ENCODE data around the gene MYL10. TPM values are rescaled to one million over a fixed set of nuclear protein-coding genes. Genes with fewer than 3 reads are reported as not detected.
"Not testable (repeated sequence)": the region's sequence is repeated elsewhere in the genome, so short reads cannot be mapped to it uniquely, and the experiment has no call there.

Gene MYL10
- total and polyA plus RNA-seq, 4 experiments from 2014 or later = not detected

GRCh38 chr7:101657171-101657570 lies 28.1 kb upstream of the MYL10 start:
- H3K4me1 Mint-ChIP-seq = no peaks in the 10 kb centered on the region
- no peak overlapping the region for H3K4me3 ChIP-seq (ENCODE audit: low read length in 2 of 2)
- no peak overlapping the region for H3K27ac ChIP-seq (ENCODE audit: low read depth, low read length)
- H3K9me3 ChIP-seq (ENCODE audit: control insufficient read depth in 1 of 2, low read length in 2 of 2) = no peaks in the 10 kb centered on the region
- intact Hi-C loops (cut with micrococcal nuclease) = no loop called here
- H3K27me3 Mint-ChIP-seq = peaks cover 13 to 18% of the 10 kb centered on the region in 2 donors
- no peaks in the 10 kb centered on the region for H3K4me1 ChIP-seq (ENCODE audit: insufficient read depth, low read length)
- ChIA-PET CTCF (ENCODE audit: partially characterized antibody) (no interaction called here), POLR2A (ENCODE audit: partially characterized antibody) (no interaction called here)
- DNase-seq = no peak
- H3K27me3 ChIP-seq (ENCODE audit: insufficient read depth, low read length) = no peaks in the 10 kb centered on the region
- no peak overlapping the region for H3K27ac Mint-ChIP-seq
- no peaks in the 10 kb centered on the region for H3K36me3 Mint-ChIP-seq
- peaks cover 0 to 4% (median under 1%) of the 10 kb centered on the region in 8 donors for H3K9me3 Mint-ChIP-seq
- no peak overlapping the region for H3K4me3 Mint-ChIP-seq
- H3K36me3 ChIP-seq (ENCODE audit: insufficient read depth, low read length) = no peaks in the 10 kb centered on the region

DNA sequence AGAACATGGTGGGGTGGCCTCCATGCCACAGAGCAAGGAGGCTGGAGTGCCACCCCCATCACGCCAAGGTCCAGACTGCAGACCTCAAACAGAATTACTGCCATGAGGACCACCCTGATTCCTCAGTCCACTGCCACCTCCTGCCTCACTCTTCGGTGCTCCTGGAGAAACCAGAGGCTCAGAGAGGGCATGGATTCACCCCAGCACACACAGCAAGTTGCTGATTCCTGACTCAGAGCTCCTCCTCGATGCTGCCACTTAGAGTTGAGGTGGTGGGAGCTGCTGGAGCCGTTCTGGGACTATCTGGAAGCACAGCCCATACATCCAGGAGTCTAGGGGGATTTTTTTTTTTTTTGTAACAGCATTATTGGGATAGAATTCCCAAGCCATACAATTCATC lies 22.0 kb upstream of the MYL10 start:
- Histone ChIP-seq H3K4me1 (ENCODE audit: insufficient read depth, low read length) (no peaks in the 10 kb centered on the region), H3K27ac (ENCODE audit: low read depth, low read length) (no peak overlapping the region), H3K9me3 (ENCODE audit: control insufficient read depth in 1 of 2, low read length in 2 of 2) (no peaks in the 10 kb centered on the region), H3K4me3 (ENCODE audit: low read length in 2 of 2) (no peak overlapping the region), H3K27me3 (ENCODE audit: insufficient read depth, low read length) (peaks cover 3% of the 10 kb centered on the region), H3K36me3 (ENCODE audit: insufficient read depth, low read length) (no peaks in the 10 kb centered on the region)
- CTCF ChIA-PET (ENCODE audit: partially characterized antibody) = interaction anchor here (0.6 kb wide), 1 partner anchor 543 kb away, joined by 3 read pairs; no protein-coding TSS in a partner anchor
- intact Hi-C loops (cut with micrococcal nuclease) = no loop called here
- Mint-ChIP-seq H3K27me3 (peaks cover 9 to 20% of the 10 kb centered on the region in 2 donors), H3K4me3 (no peak overlapping the region), H3K4me1 (peaks cover 0 to 6% (median 0%) of the 10 kb centered on the region in 4 donors), H3K27ac (no peak overlapping the region), H3K36me3 (no peaks in the 10 kb centered on the region), H3K9me3 (no peaks in the 10 kb centered on the region)
- DNase-seq = no peak
- POLR2A ChIA-PET (ENCODE audit: partially characterized antibody) = no interaction called here

DNA sequence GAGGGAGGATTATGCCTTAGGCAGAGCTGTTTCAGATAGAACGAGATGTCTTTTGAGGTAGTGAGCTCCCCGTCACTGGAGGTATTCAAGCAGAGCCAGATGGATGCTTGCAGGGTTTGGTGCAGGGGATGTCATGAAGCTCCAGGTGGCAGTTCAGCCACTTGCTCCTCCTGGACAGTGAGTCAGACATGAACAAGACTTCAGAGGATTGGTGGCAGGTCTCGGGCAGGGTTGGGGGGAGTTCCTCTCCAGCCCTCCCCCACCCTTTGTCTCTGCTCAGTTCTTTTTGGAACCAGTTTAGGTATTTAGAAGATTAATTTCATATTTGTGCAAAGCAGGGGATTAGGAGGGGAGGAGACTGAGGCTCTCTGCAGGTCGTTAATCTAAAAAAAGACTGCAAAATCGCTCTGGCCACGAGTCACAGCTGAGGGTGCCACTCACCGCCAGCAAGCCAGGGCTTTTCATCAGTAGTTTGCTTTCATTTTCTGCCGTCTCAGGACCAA lies 21.5 kb upstream of the MYL10 start:
- Histone ChIP-seq H3K4me3 (ENCODE audit: low read length in 2 of 2) (no peak overlapping the region), H3K27me3 (ENCODE audit: insufficient read depth, low read length) (peaks cover 3% of the 10 kb centered on the region), H3K36me3 (ENCODE audit: insufficient read depth, low read length) (no peaks in the 10 kb centered on the region), H3K9me3 (ENCODE audit: control insufficient read depth in 1 of 2, low read length in 2 of 2) (no peaks in the 10 kb centered on the region), H3K4me1 (ENCODE audit: insufficient read depth, low read length) (no peaks in the 10 kb centered on the region), H3K27ac (ENCODE audit: low read depth, low read length) (no peak overlapping the region)
- CTCF ChIA-PET (ENCODE audit: partially characterized antibody) = interaction anchor here (0.6 kb wide), 1 partner anchor 543 kb away, joined by 3 read pairs; no protein-coding TSS in a partner anchor
- Mint-ChIP-seq H3K27ac (no peak overlapping the region), H3K9me3 (no peaks in the 10 kb centered on the region), H3K36me3 (no peaks in the 10 kb centered on the region), H3K27me3 (peaks cover 9 to 20% of the 10 kb centered on the region in 2 donors), H3K4me3 (no peak overlapping the region), H3K4me1 (peaks cover 0 to 6% (median 0%) of the 10 kb centered on the region in 4 donors)
- DNase-seq = no peak
- intact Hi-C loops (cut with micrococcal nuclease) = no loop called here
- POLR2A ChIA-PET (ENCODE audit: partially characterized antibody) = no interaction called here

- peaks cover 10 to 17% of the 10 kb centered on the region in 2 donors for H3K27me3 Mint-ChIP-seq
- H3K27me3 ChIP-seq (ENCODE audit: insufficient read depth, low read length); H3K36me3 ChIP-seq (ENCODE audit: insufficient read depth, low read length); H3K4me3 ChIP-seq (ENCODE audit: low read length in 2 of 2); DNase-seq; H3K36me3 Mint-ChIP-seq; H3K27ac Mint-ChIP-seq; H3K4me3 Mint-ChIP-seq; H3K4me1 ChIP-seq (ENCODE audit: insufficient read depth, low read length); H3K27ac ChIP-seq (ENCODE audit: low read depth, low read length); POLR2A ChIA-PET (ENCODE audit: partially characterized antibody); H3K9me3 Mint-ChIP-seq; H3K9me3 ChIP-seq (ENCODE audit: control insufficient read depth in 1 of 2, low read length in 2 of 2); CTCF ChIA-PET (ENCODE audit: partially characterized antibody); H3K4me1 Mint-ChIP-seq; intact Hi-C loops (cut with micrococcal nuclease): not testable (repeated sequence)
These were observed 18.8 kb upstream of the MYL10 start for GRCh38 chr7:101647876-101648275.

DNA sequence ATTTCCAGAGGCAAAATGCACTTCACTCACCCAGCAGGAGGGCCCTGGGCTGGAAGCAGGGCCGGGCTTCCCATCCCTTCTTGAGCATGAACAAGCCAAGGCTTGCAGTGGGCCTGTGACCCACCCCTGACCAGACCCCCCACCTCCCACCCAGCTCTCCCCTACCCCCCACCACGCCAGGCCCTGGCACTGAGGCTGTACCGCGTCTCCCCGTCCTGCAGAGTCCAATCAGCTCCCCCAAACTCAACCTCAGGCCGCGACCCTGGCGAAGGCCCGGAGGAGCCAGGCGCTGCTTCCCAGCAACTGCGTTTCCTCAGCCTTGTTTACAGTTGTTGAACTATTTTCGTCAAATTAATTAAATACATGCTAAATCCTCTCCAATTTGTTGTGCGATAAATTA lies 16.9 kb upstream of the MYL10 start:
- H3K27ac Mint-ChIP-seq = no peak overlapping the region
- peaks cover 3% of the 10 kb centered on the region for H3K27me3 ChIP-seq (ENCODE audit: insufficient read depth, low read length)
- no peaks in the 10 kb centered on the region for H3K9me3 Mint-ChIP-seq
- H3K4me3 ChIP-seq (ENCODE audit: low read length in 2 of 2) = no peak overlapping the region
- no peaks in the 10 kb centered on the region for H3K4me1 ChIP-seq (ENCODE audit: insufficient read depth, low read length)
- no peak for DNase-seq
- ChIA-PET POLR2A (ENCODE audit: partially characterized antibody) (no interaction called here), CTCF (ENCODE audit: partially characterized antibody) (no interaction called here)
- H3K9me3 ChIP-seq (ENCODE audit: control insufficient read depth in 1 of 2, low read length in 2 of 2) = no peaks in the 10 kb centered on the region
- no peak overlapping the region for H3K27ac ChIP-seq (ENCODE audit: low read depth, low read length)
- peaks cover 7 to 12% of the 10 kb centered on the region in 2 donors for H3K27me3 Mint-ChIP-seq
- H3K36me3 Mint-ChIP-seq = no peaks in the 10 kb centered on the region
- no peaks in the 10 kb centered on the region for H3K36me3 ChIP-seq (ENCODE audit: insufficient read depth, low read length)
- H3K4me3 Mint-ChIP-seq = no peak overlapping the region
- intact Hi-C loops (cut with micrococcal nuclease) = no loop called here
- peaks cover 0 to 6% (median 0%) of the 10 kb centered on the region in 4 donors for H3K4me1 Mint-ChIP-seq

DNA sequence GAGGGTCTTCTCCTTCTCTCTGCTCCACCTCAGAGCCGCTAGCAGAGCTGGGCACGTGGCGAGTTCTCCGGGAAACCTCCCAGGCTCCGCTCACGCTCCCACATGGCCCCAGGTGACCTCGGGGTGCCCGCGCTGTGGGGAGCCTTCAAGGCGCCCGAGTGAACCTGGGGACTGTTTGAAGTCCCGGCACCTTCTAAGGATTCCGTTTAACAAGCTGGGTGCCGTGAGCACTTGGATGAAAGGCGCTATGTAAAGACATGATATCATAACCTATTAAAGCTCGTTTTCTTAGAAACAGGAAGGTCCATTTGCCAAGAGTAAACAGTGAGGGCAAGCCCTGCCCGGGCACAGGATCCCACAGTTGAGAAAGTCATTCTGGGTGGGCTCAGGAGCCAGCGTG lies 15.8 kb upstream of the MYL10 start:
- Mint-ChIP-seq H3K36me3 (no peaks in the 10 kb centered on the region), H3K4me1 (peaks cover 0 to 3% (median 0%) of the 10 kb centered on the region in 4 donors), H3K27me3 (peaks cover 4% of the 10 kb centered on the region in 2 donors), H3K4me3 (no peak overlapping the region), H3K9me3 (no peaks in the 10 kb centered on the region), H3K27ac (no peak overlapping the region)
- ChIA-PET CTCF (ENCODE audit: partially characterized antibody) (no interaction called here), POLR2A (ENCODE audit: partially characterized antibody) (no interaction called here)
- Histone ChIP-seq H3K4me1 (ENCODE audit: insufficient read depth, low read length) (no peaks in the 10 kb centered on the region), H3K27me3 (ENCODE audit: insufficient read depth, low read length) (peaks cover 3% of the 10 kb centered on the region), H3K36me3 (ENCODE audit: insufficient read depth, low read length) (no peaks in the 10 kb centered on the region), H3K4me3 (ENCODE audit: low read length in 2 of 2) (no peak overlapping the region), H3K9me3 (ENCODE audit: control insufficient read depth in 1 of 2, low read length in 2 of 2) (no peaks in the 10 kb centered on the region), H3K27ac (ENCODE audit: low read depth, low read length) (no peak overlapping the region)
- intact Hi-C loops (cut with micrococcal nuclease) = no loop called here
- no peak for DNase-seq

DNA sequence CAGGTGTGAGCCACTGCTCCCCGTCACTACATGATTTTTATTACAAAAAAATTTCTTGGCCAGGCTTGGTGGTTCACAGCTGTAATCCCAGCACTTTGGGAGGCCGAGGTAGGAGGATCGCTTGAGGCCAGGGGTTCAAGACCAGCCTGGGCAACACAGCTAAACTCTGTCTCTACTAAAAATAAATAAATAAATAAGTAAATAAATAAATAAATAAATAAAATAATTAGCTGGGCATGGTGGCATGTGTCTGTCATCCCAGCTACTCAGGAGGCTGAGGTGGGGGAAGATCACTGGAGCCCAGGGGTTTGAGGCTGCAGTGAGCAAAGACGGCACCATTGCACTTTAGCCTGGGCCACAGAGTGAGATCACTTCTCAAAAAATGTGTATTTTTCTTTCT lies 10.0 kb upstream of the MYL10 start:
- H3K27me3 Mint-ChIP-seq; H3K4me3 ChIP-seq (ENCODE audit: low read length in 2 of 2); H3K36me3 Mint-ChIP-seq; H3K27ac Mint-ChIP-seq; H3K4me1 Mint-ChIP-seq; H3K9me3 ChIP-seq (ENCODE audit: control insufficient read depth in 1 of 2, low read length in 2 of 2); H3K4me3 Mint-ChIP-seq; H3K4me1 ChIP-seq (ENCODE audit: insufficient read depth, low read length); DNase-seq; POLR2A ChIA-PET (ENCODE audit: partially characterized antibody); H3K9me3 Mint-ChIP-seq; H3K36me3 ChIP-seq (ENCODE audit: insufficient read depth, low read length); H3K27me3 ChIP-seq (ENCODE audit: insufficient read depth, low read length); H3K27ac ChIP-seq (ENCODE audit: low read depth, low read length); intact Hi-C loops (cut with micrococcal nuclease): not testable (repeated sequence)
- CTCF ChIA-PET (ENCODE audit: partially characterized antibody) = interaction anchor here (1.0 kb wide), 1 partner anchor 50 kb away, joined by 3 read pairs; no protein-coding TSS in a partner anchor
